AG04449 (cell line): ENCODE results near the gene CACNA2D3.

Experiments used
- CTCF ChIA-PET: fragments of 350-600 bp; formaldehyde crosslinking; extraction: SDS; loops from one replicate; lab custom pipeline; 2021; ENCODE audit warnings: antibody characterized with exemption; lab: Yijun Ruan, JAX
- POLR2A ChIA-PET: fragments of 400-600, 350-600 bp; formaldehyde crosslinking; extraction: SDS; loops from one replicate; lab custom pipeline; 2020; ENCODE audit warnings: antibody characterized with exemption, inconsistent platforms; lab: Yijun Ruan, JAX
- DNase-seq: peaks from one replicate; pipeline ENCODE4 v3.0.0-alpha.2; 2010; ENCODE audit warnings: low read depth, low spot score
- H3K4me3 ChIP-seq: 2 replicates; pipeline ENCODE4 v1.5.1; 2011; ENCODE audit warnings: low read depth, mild to moderate bottlenecking, control low read depth, low read length
- TF ChIP-seq, protein P1 (sequence below): IDR thresholded peaks from one replicate; pipeline ENCODE4 v1.5.1; 2011; ENCODE audit warnings: mild to moderate bottlenecking, moderate library complexity, low read length, control low read depth, inconsistent platforms; ENCODE audit not compliant: insufficient read depth; ENCODE audit errors: missing control alignments

The CACNA2D3 gene

DNA sequence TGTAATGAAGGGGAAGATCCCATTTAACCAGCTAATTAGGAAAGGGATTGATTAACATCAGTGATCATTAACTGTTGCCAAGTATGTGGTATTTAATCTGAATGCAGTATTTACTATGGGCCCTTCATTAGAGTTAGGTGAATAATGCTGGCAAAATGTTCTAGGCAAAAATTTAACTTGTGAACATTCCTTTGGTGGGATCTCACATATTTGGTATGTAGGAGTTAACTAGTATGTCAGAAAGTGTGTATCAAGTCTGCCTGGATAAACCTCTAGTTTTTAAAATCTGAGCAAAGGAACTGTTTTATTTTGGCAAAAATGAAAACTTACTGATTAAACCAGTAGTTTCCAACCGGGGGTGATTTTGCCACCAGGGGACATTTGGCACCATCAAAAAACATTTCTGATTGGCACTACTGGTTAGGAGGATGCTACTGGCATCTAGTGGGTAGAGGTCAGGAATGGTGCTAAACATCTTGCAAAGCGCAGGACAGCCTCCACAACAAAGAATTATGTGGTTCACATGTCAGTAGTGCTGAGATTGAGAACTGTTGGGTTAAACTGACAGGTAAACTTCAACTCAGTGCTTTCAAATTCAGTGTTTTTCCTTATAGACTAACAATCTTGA lies 783.0 kb downstream of the CACNA2D3 start:
- DNase-seq, result no peak
- ChIA-PET POLR2A (no interaction called here), CTCF (interaction anchor here (1.6 to 2.5 kb wide), 2 partner anchors 9 to 10 kb away, joined by 4 to 9 read pairs; no protein-coding TSS in a partner anchor)
- TF ChIP-seq, protein P1, sequence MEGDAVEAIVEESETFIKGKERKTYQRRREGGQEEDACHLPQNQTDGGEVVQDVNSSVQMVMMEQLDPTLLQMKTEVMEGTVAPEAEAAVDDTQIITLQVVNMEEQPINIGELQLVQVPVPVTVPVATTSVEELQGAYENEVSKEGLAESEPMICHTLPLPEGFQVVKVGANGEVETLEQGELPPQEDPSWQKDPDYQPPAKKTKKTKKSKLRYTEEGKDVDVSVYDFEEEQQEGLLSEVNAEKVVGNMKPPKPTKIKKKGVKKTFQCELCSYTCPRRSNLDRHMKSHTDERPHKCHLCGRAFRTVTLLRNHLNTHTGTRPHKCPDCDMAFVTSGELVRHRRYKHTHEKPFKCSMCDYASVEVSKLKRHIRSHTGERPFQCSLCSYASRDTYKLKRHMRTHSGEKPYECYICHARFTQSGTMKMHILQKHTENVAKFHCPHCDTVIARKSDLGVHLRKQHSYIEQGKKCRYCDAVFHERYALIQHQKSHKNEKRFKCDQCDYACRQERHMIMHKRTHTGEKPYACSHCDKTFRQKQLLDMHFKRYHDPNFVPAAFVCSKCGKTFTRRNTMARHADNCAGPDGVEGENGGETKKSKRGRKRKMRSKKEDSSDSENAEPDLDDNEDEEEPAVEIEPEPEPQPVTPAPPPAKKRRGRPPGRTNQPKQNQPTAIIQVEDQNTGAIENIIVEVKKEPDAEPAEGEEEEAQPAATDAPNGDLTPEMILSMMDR, result no peak
- no peak overlapping the region for H3K4me3 ChIP-seq

DNA sequence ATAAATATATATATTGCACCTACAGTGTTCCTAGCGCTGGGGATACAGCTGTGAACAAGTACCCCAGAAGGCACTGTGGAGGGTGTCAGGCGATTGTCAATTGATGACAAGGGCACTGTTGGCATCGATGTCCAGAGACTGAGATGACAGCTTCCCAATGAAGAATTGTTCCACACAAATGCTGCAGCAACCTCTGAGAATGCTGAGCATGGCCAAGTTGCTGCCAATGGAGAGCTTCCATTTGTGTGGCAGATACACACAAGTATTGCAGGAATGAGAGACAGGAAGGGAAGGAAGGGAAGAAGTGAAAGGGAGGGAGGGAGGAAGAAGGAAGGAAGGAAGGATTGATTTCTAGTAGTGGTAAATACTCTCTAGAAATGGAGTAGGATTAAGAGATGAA lies 783.6 kb downstream of the CACNA2D3 start:
- TF ChIP-seq, protein P1, result no peak
- POLR2A ChIA-PET, result no interaction called here
- CTCF ChIA-PET, result interaction anchor here (1.6 to 2.5 kb wide), 2 partner anchors 9 to 10 kb away, joined by 4 to 9 read pairs; no protein-coding TSS in a partner anchor
- no peak for DNase-seq
- no peak overlapping the region for H3K4me3 ChIP-seq

DNA sequence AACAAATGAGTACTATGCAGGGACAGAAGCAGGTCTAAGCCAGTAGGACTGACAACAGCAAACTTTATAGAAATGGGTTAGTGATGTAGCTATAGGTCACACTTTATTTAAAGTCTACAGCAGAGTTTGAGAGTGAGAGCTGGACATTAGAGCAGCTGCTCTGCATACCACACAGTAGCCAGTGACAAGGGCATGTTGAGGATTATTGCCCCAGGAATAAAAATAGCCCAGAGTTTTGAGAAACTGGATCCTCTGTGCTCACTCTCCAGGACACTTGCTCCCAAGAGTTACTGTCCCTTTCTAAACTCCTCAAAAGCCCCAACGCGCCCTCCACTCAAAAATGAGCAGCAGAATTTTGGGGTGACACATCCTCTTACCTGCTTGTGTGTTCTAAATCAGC lies 784.4 kb downstream of the CACNA2D3 start:
- POLR2A ChIA-PET, result no interaction called here
- H3K4me3 ChIP-seq, result no peak overlapping the region
- DNase-seq, result no peak
- CTCF ChIA-PET, result interaction anchor here (1.2 to 2.5 kb wide), 4 partner anchors 8 to 259 kb away, joined by 3 to 9 read pairs (median 4); no protein-coding TSS in a partner anchor
- TF ChIP-seq, protein P1, result no peak

DNA sequence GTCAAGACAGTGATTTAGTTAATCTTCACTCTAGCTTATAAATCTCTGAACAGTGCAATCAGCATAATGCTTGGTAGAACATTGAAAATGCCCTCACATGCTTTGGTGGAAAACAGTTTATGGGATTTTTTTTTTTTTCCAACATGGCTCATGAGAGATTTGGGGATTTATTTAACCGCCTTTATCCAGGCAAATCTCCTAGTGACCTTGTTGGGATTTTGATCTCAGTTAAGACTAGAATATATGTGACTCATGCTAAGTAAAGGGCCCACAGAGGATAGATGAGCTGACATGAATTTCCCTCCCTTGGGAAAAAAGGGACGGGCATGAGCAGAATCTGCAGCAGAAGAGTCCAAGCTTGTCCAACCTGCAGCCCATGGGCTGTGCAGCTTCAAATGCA lies 786.8 kb downstream of the CACNA2D3 start:
- no peak overlapping the region for H3K4me3 ChIP-seq
- TF ChIP-seq, protein P1, result no peak
- POLR2A ChIA-PET, result interaction anchor here (0.8 kb wide), 1 partner anchor 421 kb away, joined by 4 read pairs; no protein-coding TSS in a partner anchor
- CTCF ChIA-PET, result interaction anchor here (0.9 to 1.9 kb wide), 5 partner anchors 10 to 56 kb away, joined by 3 to 8 read pairs (median 3); no protein-coding TSS in a partner anchor
- DNase-seq, result no peak

DNA sequence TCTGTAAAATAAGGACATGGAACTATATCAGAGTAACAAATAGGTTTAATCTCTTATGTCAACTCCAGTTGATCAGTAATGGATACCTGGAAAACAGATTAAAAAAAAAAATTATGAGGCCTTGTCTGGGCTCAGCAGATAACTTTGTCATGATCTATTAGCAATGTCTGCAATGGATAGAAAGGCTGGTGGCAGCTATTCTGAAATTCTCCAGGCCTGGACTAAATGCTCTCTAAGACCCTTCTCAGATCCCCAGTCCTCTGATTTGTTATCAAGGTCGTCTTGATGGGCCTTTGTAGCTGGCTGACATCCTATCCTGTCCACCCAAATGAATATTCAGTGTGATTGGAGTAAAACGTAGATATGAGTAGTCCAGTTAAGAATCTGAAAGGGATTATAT lies 791.8 kb downstream of the CACNA2D3 start:
- ChIA-PET CTCF (interaction anchor here (1.2 kb wide), 1 partner anchor 8 kb away, joined by 4 read pairs; no protein-coding TSS in a partner anchor), POLR2A (no interaction called here)
- TF ChIP-seq, protein P1, result no peak
- no peak overlapping the region for H3K4me3 ChIP-seq
- no peak for DNase-seq

DNA sequence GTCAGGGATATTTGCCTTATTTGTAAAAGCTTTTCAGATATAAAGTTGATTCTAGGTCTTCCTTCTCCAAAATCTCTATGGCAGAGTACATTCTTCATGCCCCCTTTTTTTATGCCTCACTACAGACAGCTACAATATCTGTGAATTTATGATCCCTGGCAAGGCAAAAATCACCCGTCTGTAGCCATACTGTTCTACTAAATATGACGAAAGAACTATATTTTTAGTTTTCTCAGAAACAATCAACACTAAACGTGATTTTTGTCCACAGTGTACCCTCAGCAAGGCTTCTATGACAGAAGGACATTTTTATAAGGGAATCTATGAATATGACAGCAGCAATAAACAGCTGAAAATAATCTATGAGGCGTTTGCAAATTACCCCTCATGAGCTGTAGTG lies 792.8 kb downstream of the CACNA2D3 start:
- POLR2A ChIA-PET, result no interaction called here
- no peak for DNase-seq
- TF ChIP-seq, protein P1, result no peak
- CTCF ChIA-PET, result interaction anchor here (1.1 to 1.4 kb wide), 5 partner anchors 9 to 45 kb away, joined by 3 to 9 read pairs (median 4); no protein-coding TSS in a partner anchor
- H3K4me3 ChIP-seq, result no peak overlapping the region
